HEK293 (cell line): ENCODE measurements around the gene DDX10.

Experiments
- CTCF ChIP-seq: fragments of 450-650 bp; formaldehyde crosslinking; IDR thresholded peaks from 2 replicates; pipeline ENCODE4 v1.5.1; 2016; ENCODE audit warnings: missing biosample characterization, missing genetic modification characterization
- EGR2 ChIP-seq: fragments of 450-650 bp; formaldehyde crosslinking; IDR thresholded peaks from 2 replicates; pipeline ENCODE4 v1.5.1; 2016; ENCODE audit warnings: low read depth, missing biosample characterization, missing genetic modification characterization
- GLIS2 ChIP-seq: fragments of 450-650 bp; formaldehyde crosslinking; IDR thresholded peaks from 2 replicates; pipeline ENCODE4 v1.5.1; 2016; ENCODE audit warnings: missing biosample characterization, missing genetic modification characterization
- HOXA7 ChIP-seq: sonication (generic); formaldehyde crosslinking; IDR thresholded peaks from 2 replicates; pipeline ENCODE4 v1.8.1; 2022; ENCODE audit warnings: missing genetic modification reagents, borderline replicate concordance
- ZBTB1 ChIP-seq: fragments of 450-650 bp; formaldehyde crosslinking; IDR thresholded peaks from 2 replicates; pipeline ENCODE4 v1.5.1; 2016; ENCODE audit warnings: missing biosample characterization, missing genetic modification characterization
- ZNF239 ChIP-seq: fragments of 450-650 bp; formaldehyde crosslinking; IDR thresholded peaks from 2 replicates; pipeline ENCODE4 v1.5.1; 2016; ENCODE audit warnings: missing biosample characterization, missing genetic modification characterization
- ZNF449 ChIP-seq: fragments of 450-650 bp; formaldehyde crosslinking; IDR thresholded peaks from 2 replicates; pipeline ENCODE4 v1.5.1; 2017; ENCODE audit warnings: missing biosample characterization, mild to moderate bottlenecking, missing genetic modification characterization, moderate library complexity
- ZNF707 ChIP-seq: fragments of 450-650 bp; formaldehyde crosslinking; IDR thresholded peaks from 2 replicates; pipeline ENCODE4 v1.5.1; 2016; ENCODE audit warnings: missing biosample characterization, missing genetic modification characterization

GRCh38 chr11:108865406-108865805 is 200.5 kb downstream of the DDX10 start:
- no peak for TF ChIP-seq CTCF (tag by site-specific recombination)
- no peak for TF ChIP-seq EGR2 (tag by site-specific recombination)
- TF ChIP-seq ZBTB1 (tag by site-specific recombination): no peak
- TF ChIP-seq ZNF449 (tag by site-specific recombination): no peak
- no peak for TF ChIP-seq ZNF239 (tag by site-specific recombination)
- no peak for TF ChIP-seq HOXA7 (CRISPR knock-in tag)
- no peak for TF ChIP-seq GLIS2 (tag by site-specific recombination)
- TF ChIP-seq ZNF707 (tag by site-specific recombination): no peak
